Ovary (tissue), 9 donors: ENCODE results near the gene FAM171A2. TPM values are rescaled to one million over a fixed set of nuclear protein-coding genes. Genes with fewer than 3 reads are reported as not detected.
"Not testable (repeated sequence)": the region's sequence is repeated elsewhere in the genome, so short reads cannot be mapped to it uniquely, and the experiment has no call there.

Source experiments
- DNase-seq, 5 donors: peaks; one replicate each; pipeline ENCODE4 v3.0.0-alpha.2; 2019 to 2020
- H3K27ac ChIP-seq, 2 donors: fragments of 200-600 bp; one replicate each; pipeline versions ENCODE4 v1.5.1 to v1.8.0; 2019 to 2022
- H3K27me3 ChIP-seq: fragments of 200-600 bp; one replicate; pipeline ENCODE4 v1.8.0; 2022
- H3K36me3 ChIP-seq: fragments of 200-600 bp; sonication (generic); one replicate; pipeline ENCODE4 v1.5.1; 2019
- H3K4me1 ChIP-seq: one replicate; pipeline ENCODE4 v1.8.1; 2013; ENCODE audit warnings: mild to moderate bottlenecking, moderate library complexity; ENCODE audit not compliant: insufficient read depth
- H3K4me3 ChIP-seq: fragments of 200-600 bp; sonication (generic); one replicate; pipeline ENCODE4 v1.5.1; 2017
- H3K9me3 ChIP-seq, 2 donors: fragments of 200-600 bp in 1 of 2; sonication (generic) in 1 of 2; one replicate each; pipeline versions ENCODE4 v1.5.1 to v1.8.1; 2013 to 2019; ENCODE audit warnings: mild to moderate bottlenecking in 1 of 2, moderate library complexity in 1 of 2
- EP300 ChIP-seq: sonication (generic); formaldehyde crosslinking; IDR thresholded peaks from one replicate; pipeline ENCODE4 v1.6.1; 2017; ENCODE audit warnings: antibody characterized with exemption
- POLR2A ChIP-seq: fragments of 450-650 bp; IDR thresholded peaks from one replicate; pipeline ENCODE4 v1.6.1; 2017; ENCODE audit warnings: antibody characterized with exemption, mild to moderate bottlenecking, moderate library complexity
- WGBS, 3 donors: extraction: QIAGEN DNeasy Blood & Tissue Kit in 1 of 3; methylation state at CpG; one replicate each; pipeline versions ENCODE4 v1.1.5 to v1.1.7; 2013 to 2017; 5-methylcytosine and 5-hydroxymethylcytosine counted together
- intact Hi-C, 4 donors: fragments of 100-400 bp; cut with DNase I; formaldehyde crosslinking; loops; one replicate each; pipeline versions ENCODE4 v1.11.0 to v1.15.1; 2022 to 2023
- polyA plus RNA-seq, 2 donors: library from polyadenylated mRNA; stranded (reverse); fragments of 200-250 nt in 1 of 2; fragments of 350-450 nt in 1 of 2; fragmentation: Illumina TruSeq in 1 of 2; extraction: RNeasy Lipid Tissue Mini Kit (QIAGEN cat#74804) in 1 of 2; gene quantifications; one replicate each; pipeline ENCODE4 v1.2.3, GENCODE V29; 2013 to 2014
- total RNA-seq, 7 donors: library from RNA; depleted of rRNA in 2 of 7; stranded (reverse); fragments of >200 nt in 2 of 7; fragmentation: NEBNext Ultra II Directional in 3 of 7; extraction: Animal tissue kit (Norgen Biotek cat#: 25700) in 3 of 7; gene quantifications; one replicate each; pipeline versions ENCODE4 v1.1.0 to v1.2.4, GENCODE V29; 2016 to 2023
- TF ChIP-seq, protein P1 (sequence below), 3 donors: fragments of 450-650 bp in 2 of 3; fragments of 200-600 bp in 1 of 3; IDR thresholded peaks; one replicate each; pipeline versions ENCODE4 v1.5.1 to v1.8.0; 2016 to 2022; ENCODE audit warnings: antibody characterized with exemption in 3 of 3, mild to moderate bottlenecking in 1 of 3
- donor health status: DM: no; HTN: no; CAD: no; lungs with moderate emphysema.
- donor health status: DM: no; HTN: no; CAD: no.
- donor health status: Bipolar disorder and iron deficiency.
- donor health status: DM: yes; HTN: yes; CAD: no.
- donor health status: DM: no; HTN: no; CAD: no.
- donor health status: DM: yes; HTN: yes; CAD: no.

The FAM171A2 gene
- total and polyA plus RNA-seq, 9 donors, result 0.17 to 23.7 (median 10.6) TPM

DNA sequence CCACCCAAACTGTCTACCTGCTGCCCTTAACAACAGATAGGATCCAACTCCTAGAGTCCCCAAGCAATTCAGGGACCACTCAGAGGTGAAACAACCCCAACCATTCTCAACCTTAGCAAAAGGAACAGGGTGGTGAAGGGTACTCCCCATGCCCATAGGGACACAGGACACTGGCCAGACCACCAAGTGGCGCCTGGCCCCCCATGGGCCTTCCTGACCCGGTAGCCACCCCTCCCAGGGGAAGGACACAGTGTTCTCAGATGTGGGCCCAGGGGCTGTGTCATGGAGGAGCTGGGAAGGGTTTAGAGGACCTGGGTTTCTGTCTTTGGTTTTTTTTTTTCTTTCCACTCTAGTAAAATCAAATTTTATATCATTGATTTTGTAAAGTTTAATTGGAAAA lies 29.3 kb downstream of the FAM171A2 start:
- intact Hi-C loops, result loop anchor here in 1 of 4 donors (5.0 kb wide), 1 partner anchor 122 kb away; no protein-coding TSS in a partner anchor
- Histone ChIP-seq H3K27me3 (no peaks in the 10 kb centered on the region), H3K4me3 (no peak overlapping the region), H3K4me1 (peaks cover 1% of the 10 kb centered on the region), H3K9me3 (no peaks in the 10 kb centered on the region), H3K36me3 (no peaks in the 10 kb centered on the region), H3K27ac (no peak overlapping the region)
- WGBS, 3 donors, result 55 to 71% (median 62%) methylated on average over 2 of the region's 2 CpGs
- TF ChIP-seq POLR2A, result no peak
- no peak for DNase-seq

- Histone ChIP-seq H3K4me3 (no peak overlapping the region), H3K4me1 (peaks cover 1% of the 10 kb centered on the region), H3K27ac (no peak overlapping the region), H3K9me3 (no peaks in the 10 kb centered on the region), H3K27me3 (no peaks in the 10 kb centered on the region), H3K36me3 (no peaks in the 10 kb centered on the region)
- TF ChIP-seq POLR2A (no peak), EP300 (no peak)
- TF ChIP-seq, protein P1, sequence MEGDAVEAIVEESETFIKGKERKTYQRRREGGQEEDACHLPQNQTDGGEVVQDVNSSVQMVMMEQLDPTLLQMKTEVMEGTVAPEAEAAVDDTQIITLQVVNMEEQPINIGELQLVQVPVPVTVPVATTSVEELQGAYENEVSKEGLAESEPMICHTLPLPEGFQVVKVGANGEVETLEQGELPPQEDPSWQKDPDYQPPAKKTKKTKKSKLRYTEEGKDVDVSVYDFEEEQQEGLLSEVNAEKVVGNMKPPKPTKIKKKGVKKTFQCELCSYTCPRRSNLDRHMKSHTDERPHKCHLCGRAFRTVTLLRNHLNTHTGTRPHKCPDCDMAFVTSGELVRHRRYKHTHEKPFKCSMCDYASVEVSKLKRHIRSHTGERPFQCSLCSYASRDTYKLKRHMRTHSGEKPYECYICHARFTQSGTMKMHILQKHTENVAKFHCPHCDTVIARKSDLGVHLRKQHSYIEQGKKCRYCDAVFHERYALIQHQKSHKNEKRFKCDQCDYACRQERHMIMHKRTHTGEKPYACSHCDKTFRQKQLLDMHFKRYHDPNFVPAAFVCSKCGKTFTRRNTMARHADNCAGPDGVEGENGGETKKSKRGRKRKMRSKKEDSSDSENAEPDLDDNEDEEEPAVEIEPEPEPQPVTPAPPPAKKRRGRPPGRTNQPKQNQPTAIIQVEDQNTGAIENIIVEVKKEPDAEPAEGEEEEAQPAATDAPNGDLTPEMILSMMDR (IDR thresholded peaks at IDR 0.05), result no peak
- DNase-seq, result no peak
- intact Hi-C loops, result loop anchor here in 1 of 4 donors (5.0 kb wide), 1 partner anchor 121 kb away; no protein-coding TSS in a partner anchor
- WGBS, 3 donors, result 68 to 73% (median 73%) methylated on average over 5 of the region's 5 CpGs
Measured at GRCh38 chr17:44333371-44333770, 30.3 kb downstream of the FAM171A2 start.

GRCh38 chr17:44331249-44331760 lies 32.3 kb downstream of the FAM171A2 start:
- no peaks in the 10 kb centered on the region for H3K36me3 ChIP-seq
- TF ChIP-seq EP300 (no peak), POLR2A (no peak)
- TF ChIP-seq, protein P1 (IDR thresholded peaks at IDR 0.05), result peak; percentile 65 to 80 (median 69)
- H3K4me1 ChIP-seq, result peaks cover 1% of the 10 kb centered on the region
- WGBS, 3 donors, result 0 to 1% (median 1%) methylated on average over 7 of the region's 7 CpGs
- H3K9me3 ChIP-seq, result no peaks in the 10 kb centered on the region
- H3K27me3 ChIP-seq, result no peaks in the 10 kb centered on the region
- intact Hi-C loops, result loop anchor here in 2 of 4 donors (2.0 to 5.0 kb wide), 2 partner anchors 119 to 121 kb away; no protein-coding TSS in a partner anchor
- no peak overlapping the region for H3K4me3 ChIP-seq
- no peak overlapping the region for H3K27ac ChIP-seq
- peak in 3 of 5 donors; percentile 47 to 75 (median 56) for DNase-seq

- not testable (repeated sequence) for H3K36me3 ChIP-seq, H3K9me3 ChIP-seq, H3K27ac ChIP-seq, H3K4me1 ChIP-seq, DNase-seq, H3K27me3 ChIP-seq, H3K4me3 ChIP-seq
- intact Hi-C loops, result loop anchor here in 2 of 4 donors (2.0 to 5.0 kb wide), 2 partner anchors 118 to 119 kb away; no protein-coding TSS in a partner anchor
- WGBS, 3 donors, result 75 to 88% (median 79%) methylated on average over 5 of the region's 5 CpGs
Measured at GRCh38 chr17:44330263-44330662, 33.4 kb downstream of the FAM171A2 start.

- DNase-seq, H3K9me3 ChIP-seq, H3K4me3 ChIP-seq, H3K27ac ChIP-seq, H3K4me1 ChIP-seq, H3K27me3 ChIP-seq, H3K36me3 ChIP-seq: not testable (repeated sequence)
- WGBS, 3 donors, result 81 to 84% (median 82%) methylated on average over 7 of the region's 7 CpGs
- intact Hi-C loops, result loop anchor here in 2 of 4 donors (5.0 to 10.0 kb wide), 2 partner anchors 107 to 265 kb away; partner anchors contain the start of gene LSM12 (in 1 of the 2)
Measured at GRCh38 chr17:44329516-44329915, 34.1 kb downstream of the FAM171A2 start.

DNA sequence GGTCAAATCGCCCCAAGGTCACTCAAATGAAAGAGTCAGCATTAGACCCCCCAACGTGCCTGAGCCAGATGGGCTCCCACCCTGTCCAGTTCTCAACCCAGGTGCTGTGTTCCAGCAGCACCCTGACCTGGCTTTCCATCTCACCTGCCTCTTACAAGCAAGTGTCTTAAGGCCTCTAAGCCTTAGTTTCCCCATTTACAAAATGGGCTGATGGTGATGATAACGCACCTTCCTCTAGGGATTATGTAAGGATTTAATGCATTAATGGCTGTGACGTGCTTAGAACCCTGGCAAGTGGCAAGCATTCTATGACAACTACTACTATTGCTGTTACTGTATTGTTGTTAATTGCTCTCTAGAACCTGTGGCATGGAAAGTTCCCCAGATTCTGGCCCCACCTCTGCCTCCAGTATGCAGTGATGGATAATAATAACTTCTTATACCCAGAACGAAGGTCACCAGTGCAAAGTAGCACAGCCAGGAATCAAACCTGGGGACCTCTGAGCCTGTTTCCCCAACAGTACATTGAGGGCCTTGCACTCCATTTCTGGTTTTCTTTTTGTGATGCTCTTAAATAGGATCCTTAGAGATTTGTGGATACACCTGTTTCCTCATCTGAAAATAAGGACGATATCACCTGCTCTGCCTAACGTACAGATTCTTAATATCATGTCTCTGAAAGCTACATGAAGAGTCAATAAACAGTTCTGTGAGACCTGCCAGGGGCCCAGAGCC lies 35.8 kb downstream of the FAM171A2 start:
- no peaks in the 10 kb centered on the region for H3K9me3 ChIP-seq
- TF ChIP-seq, protein P1 (IDR thresholded peaks at IDR 0.05), result no peak
- TF ChIP-seq EP300 (no peak), POLR2A (no peak)
- no peak overlapping the region for H3K27ac ChIP-seq
- 65 to 69% (median 68%) methylated on average over 7 of the region's 7 CpGs for WGBS, 3 donors
- H3K36me3 ChIP-seq, result no peaks in the 10 kb centered on the region
- no peak overlapping the region for H3K4me3 ChIP-seq
- no peaks in the 10 kb centered on the region for H3K27me3 ChIP-seq
- intact Hi-C loops, result loop anchor here in 2 of 4 donors (5.0 to 10.0 kb wide), 2 partner anchors 106 to 263 kb away; partner anchors contain the start of gene LSM12 (in 1 of the 2)
- DNase-seq, result no peak
- H3K4me1 ChIP-seq, result peaks cover 9% of the 10 kb centered on the region
